GM21529 (cell line): ENCODE data around the gene IQCH.

Experiments
- ATAC-seq: cut with Tn5 transposase; IDR thresholded peaks from one replicate; pipeline ENCODE4 v1.9.1; 2021; ENCODE audit not compliant: unreplicated experiment

IQCH gene

DNA sequence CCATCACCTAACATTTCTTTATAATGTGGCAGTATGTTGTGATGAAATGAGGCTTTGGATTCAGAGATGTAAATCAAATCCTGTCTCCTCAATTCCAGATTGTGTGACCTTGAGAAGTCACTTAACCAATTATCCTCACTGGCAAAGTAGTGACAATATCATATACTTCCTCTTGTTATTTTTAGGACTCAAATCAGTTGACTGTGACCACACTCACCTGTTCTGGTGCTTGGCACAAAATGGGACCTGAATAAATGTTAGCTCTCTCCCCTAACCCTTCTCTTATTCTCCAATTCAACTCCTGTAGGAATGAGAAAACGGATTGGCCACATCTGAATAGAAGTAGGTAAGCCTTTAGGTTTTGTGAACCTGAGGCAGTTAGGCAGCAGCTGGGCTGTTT, 42.1 kb downstream of the IQCH start:
- no peak for ATAC-seq

DNA sequence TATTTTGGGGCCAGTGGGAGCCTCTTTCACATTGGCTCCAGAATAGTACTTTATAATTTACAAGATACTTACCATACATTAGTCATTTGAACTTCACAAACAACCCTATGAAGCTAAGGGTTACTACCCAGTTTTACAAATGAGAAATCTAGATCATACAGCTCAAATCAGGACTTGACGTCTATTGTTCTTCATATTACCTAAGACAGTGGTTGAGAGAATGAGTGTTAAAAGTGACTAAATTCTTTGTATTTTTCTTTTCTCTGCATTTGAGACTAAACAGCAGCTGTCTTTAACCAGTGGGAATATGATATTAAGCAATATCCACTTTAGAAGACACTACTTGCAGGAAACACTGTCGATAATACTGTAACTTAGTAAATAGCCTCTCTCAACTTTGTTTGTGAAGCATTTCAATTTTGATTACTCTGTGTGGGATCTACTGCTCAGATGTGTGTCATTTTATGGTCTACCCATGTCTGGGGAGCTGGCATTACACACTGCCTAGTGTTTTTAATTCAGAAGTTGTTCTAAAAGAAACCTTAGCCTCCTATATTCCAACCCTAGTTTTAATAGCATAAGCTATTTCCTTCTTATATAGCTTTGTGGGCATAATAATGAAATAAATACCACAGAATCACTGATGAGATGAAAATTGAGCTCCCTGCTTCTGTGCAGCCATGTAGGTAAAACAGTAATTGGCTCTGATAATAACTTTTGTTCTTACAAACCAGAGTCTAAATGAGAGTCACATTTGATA, 45.9 kb downstream of the IQCH start:
- no peak for ATAC-seq

DNA sequence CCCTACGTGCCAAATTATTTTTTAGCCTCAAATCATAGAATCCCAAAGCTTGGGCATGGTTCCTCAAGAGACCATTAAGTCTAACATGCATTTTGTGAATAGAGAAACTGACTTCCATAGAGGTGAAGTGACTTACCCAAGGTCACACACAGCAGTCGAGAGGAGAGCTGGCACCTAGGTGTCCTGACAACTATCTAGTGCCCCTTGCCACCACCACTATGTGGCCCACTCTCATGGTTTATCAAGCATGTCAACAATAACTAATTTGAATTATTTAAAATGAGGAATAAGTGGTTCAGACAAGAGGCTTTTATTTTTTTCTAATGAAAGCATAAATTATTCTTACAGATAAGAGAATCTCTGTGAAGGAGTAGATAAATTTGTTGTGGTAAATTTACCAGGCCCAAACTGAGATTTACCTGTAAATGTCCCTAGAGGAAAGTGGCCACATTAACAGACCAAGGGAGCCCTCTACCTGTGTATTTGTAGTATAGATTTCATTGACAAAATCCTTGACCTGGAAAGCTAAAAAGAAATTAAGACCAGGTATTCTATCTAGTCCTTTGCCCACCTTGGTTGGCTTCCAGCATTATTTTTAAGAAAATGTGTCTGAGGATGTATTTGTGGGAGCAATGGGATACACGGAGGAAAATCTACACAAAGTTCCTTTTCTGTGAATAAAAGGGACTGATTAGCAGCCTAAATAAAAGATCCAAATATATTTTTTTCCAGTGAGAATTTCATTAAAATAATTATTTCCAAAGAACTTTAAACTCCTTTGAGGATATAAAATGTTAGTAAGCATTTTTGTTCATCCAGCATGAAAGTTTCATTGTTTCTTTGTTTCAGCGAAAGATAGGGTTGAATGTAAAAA, 49.1 kb downstream of the IQCH start:
- ATAC-seq: no peak

GRCh38 chr15:67304778-67305177, 50.2 kb downstream of the IQCH start:
- no peak for ATAC-seq

- no peak for ATAC-seq
Measured at GRCh38 chr15:67305506-67305905, 50.9 kb downstream of the IQCH start.

GRCh38 chr15:67307156-67307555, 52.6 kb downstream of the IQCH start:
- ATAC-seq: no peak

DNA sequence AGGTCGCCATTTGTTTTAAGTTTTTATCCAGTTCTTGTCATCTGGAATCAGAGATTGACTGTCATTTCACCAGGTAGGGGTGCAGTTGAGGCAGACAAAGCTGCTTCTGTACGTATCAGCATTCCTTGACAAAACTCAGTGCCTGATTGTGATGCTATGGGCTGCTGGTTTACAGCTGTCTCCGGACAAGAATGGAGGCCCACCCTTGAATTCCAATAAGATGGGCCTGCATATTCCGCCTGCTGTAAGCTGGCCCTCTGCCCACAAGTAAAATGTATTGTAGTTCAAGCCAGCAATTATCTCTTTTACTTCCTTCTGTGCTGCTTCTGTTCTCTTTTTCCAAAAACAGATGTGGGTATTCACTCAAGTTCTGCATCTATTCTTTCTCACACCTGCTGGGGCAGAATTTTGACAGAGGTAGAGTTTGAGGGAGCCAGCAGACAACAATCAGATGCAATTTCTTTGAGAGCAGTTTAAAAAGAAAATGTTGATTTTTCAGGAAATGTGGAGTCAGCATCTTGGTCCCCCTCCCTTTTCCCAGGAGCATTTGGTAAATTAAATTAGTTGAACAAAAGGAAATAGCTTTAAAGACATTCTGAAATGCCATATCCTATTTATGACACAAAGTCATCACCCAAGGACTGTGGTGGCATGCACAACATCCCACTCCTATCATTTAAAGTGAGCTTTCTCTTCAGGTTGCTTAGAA, 53.5 kb downstream of the IQCH start:
- ATAC-seq: no peak

DNA sequence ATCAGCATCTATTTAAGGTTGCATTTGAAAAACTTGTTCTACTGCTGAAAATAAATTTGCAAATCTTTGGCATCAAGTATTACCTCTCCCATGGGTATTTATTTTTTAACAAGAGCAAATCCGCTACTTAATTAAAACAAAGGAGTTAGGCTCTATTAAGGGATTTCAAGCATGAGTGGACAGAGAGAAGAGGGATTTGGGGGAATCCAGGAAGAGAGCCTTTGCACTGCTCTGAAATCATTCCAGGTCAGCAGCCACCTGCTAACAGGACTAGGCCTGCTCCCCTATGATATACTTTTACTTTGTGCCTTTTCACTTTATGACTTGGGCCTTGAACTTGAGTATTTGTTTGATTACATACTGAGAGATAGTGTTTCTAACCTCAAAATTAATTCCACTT, 57.1 kb downstream of the IQCH start:
- ATAC-seq: no peak

DNA sequence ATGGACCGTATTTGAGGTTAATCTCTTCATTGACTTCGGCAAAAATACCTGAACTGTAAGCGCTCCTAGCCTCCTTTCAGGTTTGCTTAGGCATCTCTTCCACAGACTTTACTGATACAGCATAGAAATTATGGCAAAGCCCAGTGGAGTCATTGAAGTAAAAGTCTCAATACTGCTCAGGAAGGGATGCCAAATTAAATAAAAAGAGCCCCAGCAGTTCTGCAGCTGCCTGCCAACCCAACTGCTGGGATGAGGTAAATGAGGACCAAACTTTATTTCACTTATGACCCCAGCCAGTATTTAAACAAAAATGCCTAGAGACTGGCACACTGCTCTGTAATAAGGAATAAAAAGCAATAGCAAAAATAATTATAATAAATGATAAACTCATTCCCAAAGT, 65.4 kb downstream of the IQCH start:
- no peak for ATAC-seq

- ATAC-seq: no peak
Measured at GRCh38 chr15:67321352-67321751, 66.8 kb downstream of the IQCH start.

- ATAC-seq: no peak
Measured at GRCh38 chr15:67322481-67322880, 67.9 kb downstream of the IQCH start.

DNA sequence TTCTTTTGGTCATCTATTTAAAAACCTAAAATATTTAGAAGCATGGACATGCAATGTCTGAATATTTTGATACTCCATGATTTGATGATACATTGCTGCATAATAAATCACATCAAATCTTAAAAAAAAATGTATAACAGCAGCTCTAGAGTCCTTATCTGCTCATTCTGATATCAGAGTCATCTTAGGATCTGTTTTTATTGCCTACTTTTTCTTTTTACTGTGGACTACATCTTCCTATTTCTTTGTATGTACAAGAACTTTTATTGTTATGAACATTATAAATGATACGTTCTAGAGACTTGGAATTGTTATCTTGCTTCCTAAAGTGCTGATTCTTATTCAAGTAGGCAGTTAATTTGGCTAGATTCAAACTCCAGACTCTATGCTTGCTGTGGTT, 72.7 kb downstream of the IQCH start:
- no peak for ATAC-seq

- ATAC-seq: no peak
Measured at GRCh38 chr15:67327737-67328136, 73.2 kb downstream of the IQCH start.

DNA sequence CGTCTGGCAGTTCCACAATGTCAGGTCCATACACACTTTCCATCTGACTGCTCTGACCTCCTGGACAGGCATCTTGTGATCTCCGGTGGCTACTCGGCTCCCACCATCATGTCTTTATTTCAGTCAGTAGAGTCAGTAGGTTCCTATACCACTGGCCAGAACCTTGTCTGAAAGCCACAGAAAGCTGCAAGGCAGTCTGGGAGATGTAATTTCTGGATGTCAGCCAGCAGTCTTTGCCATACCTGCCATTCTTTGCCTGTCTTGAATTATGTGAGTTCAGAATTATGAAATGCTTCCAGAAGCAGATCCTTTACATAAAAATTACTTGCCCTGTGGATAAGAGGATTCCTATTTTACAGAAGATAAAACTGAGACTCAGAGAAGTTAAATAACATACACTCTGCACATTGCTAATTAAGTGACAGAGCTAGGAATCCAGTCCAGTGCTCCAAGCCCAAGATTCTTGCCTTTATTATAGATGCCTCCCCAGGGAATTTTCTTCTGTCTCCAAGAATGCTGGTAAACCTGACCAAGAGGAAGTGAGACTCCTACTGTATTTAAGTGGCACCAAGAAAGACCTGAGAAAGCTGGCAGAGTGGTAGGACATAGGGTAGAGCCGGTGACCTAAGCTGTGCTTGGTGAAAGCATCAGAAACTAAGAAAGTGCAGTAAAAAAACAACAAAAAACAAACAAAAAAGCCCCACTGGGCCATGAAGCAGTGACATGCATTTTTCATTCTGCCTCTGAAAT, 75.6 kb downstream of the IQCH start:
- ATAC-seq: no peak

GRCh38 chr15:67331676-67332075, 77.1 kb downstream of the IQCH start:
- ATAC-seq: no peak

GRCh38 chr15:67335026-67335425, 80.4 kb downstream of the IQCH start:
- no peak for ATAC-seq

DNA sequence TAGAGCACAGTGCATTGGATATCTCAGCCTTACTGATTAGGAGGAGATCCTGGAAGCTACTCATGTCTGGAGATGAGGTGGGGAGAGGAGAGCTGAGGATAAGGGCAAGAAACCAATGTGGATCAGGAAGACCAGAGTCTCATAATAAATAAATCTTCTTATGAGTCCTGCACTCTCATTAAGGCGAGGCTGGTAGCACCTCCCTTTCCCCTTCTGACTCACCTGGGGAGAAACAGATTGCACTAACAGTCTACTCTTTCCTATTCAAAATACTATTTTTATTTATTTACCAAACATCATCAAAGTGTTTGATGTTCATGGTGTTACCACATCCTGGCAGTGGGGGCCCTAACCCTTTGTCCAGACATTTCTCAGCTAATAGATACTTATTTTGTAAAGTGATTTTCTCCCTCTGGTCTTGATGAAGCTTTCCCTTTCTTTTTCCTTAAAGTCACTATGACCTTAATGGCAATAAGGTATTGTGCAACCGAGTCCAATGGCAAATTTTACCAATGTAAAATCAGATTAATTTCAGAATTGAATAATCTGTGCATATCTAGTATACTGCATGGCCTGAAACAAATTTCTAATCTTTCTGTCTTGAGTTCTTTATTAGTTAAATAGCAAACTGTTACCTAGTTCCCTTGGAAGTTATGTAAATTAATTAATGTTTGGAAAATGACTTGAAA, 81.1 kb downstream of the IQCH start:
- no peak for ATAC-seq

- no peak for ATAC-seq
Measured at GRCh38 chr15:67340630-67341029, 86.0 kb downstream of the IQCH start.

GRCh38 chr15:67341539-67341938, 87.0 kb downstream of the IQCH start:
- ATAC-seq: no peak

DNA sequence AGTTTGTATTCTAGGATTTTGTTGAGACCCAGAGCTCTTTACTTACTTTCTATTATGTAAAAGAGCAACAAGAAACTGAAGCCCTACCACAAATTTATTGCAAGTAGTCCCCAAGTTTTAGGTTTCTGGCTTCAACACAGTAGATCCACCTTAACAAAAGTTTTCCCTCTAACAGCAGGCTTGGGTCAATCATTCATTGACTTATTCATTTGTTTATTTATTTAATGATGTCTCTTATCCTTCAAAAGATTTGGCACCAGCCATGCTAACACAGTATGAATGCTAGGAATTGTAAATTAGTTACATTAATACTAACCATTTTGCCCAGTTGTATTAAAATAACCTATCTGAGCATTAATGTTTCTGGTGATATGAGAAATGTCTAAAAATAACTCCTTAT, 88.6 kb downstream of the IQCH start:
- ATAC-seq: no peak
